GM12875 (cell line): ENCODE data around the gene KRTAP10-2.

Experiments
- H3K4me3 ChIP-seq: one replicate; pipeline ENCODE4 v1.5.1; 2011; ENCODE audit warnings: low read depth, low read length, control low read depth
- TF ChIP-seq, protein P1 (sequence below): IDR thresholded peaks from 2 replicates; pipeline ENCODE4 v1.5.1; 2011; ENCODE audit warnings: low read depth, mild to moderate bottlenecking, control low read depth, inconsistent platforms, low read length, moderate library complexity, borderline replicate concordance; ENCODE audit not compliant: insufficient read depth

The KRTAP10-2 gene

DNA sequence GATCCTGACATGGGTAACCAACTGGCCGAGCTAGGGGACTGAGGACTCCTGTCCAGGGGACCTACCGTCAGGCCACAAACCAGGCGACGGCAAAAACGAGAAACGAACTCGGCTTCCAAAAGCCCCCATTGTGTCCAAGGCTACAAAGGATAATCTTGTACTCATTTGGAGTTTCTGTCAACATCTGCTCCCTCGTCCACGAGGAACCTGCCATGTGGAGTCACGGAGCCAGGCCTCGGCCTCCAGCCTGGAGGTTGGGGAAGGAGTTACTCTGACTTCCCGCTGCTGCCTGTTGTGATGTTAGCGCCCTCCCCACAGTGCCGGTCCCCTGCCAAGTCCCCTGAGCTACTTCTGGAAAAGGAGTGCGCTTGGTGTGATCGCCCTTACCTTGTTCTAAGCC is 18.6 kb downstream of the KRTAP10-2 start:
- TF ChIP-seq, protein P1, sequence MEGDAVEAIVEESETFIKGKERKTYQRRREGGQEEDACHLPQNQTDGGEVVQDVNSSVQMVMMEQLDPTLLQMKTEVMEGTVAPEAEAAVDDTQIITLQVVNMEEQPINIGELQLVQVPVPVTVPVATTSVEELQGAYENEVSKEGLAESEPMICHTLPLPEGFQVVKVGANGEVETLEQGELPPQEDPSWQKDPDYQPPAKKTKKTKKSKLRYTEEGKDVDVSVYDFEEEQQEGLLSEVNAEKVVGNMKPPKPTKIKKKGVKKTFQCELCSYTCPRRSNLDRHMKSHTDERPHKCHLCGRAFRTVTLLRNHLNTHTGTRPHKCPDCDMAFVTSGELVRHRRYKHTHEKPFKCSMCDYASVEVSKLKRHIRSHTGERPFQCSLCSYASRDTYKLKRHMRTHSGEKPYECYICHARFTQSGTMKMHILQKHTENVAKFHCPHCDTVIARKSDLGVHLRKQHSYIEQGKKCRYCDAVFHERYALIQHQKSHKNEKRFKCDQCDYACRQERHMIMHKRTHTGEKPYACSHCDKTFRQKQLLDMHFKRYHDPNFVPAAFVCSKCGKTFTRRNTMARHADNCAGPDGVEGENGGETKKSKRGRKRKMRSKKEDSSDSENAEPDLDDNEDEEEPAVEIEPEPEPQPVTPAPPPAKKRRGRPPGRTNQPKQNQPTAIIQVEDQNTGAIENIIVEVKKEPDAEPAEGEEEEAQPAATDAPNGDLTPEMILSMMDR: no peak
- H3K4me3 ChIP-seq: no peak overlapping the region

DNA sequence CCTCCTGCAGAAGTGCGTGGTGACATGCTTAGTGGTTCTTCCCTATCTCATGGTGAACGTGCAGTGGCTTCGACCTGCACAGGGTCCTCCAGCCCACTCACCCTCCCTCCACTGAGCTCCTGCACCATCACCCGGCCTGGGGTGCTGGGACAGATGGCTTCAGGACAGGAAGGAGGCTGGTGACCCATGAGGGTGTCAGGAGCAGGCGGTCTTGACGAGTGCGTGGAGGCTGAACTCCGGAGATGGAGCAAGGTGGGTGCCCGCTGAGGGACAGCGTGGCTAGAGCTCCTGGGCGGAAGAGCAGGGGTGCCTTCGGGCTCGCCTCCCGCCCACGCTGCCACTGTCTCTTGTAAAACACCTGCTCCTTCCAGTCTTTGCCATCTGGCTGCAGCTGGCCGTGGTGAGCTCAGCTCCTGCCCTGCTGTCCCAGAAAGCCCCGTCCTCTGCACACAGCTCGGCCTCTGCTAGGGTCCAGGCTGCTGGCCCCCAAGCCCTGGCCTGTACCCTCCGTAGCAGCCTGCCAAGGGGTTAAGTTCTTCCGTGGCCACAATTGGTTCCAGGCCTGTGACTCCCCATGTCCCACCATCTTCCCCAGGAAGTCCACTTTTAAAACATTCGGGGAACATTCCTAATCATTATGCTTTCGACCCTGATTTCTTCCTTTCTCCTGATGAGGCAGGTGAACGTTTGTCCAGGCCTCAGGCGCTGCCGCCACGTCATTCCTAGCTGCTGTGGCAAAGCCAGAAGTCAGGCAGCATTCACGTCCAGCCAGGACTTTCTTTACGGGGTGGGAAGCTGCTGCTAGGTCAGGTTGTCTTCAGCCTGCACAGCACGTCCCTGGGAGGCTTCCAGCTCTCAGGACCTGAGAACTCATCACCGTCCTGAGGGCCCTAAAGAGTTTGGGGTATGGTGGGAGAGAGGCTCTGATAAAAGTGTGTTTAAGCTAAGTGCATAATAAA is 19.4 kb downstream of the KRTAP10-2 start:
- TF ChIP-seq, protein P1: no peak
- H3K4me3 ChIP-seq: no peak overlapping the region

DNA sequence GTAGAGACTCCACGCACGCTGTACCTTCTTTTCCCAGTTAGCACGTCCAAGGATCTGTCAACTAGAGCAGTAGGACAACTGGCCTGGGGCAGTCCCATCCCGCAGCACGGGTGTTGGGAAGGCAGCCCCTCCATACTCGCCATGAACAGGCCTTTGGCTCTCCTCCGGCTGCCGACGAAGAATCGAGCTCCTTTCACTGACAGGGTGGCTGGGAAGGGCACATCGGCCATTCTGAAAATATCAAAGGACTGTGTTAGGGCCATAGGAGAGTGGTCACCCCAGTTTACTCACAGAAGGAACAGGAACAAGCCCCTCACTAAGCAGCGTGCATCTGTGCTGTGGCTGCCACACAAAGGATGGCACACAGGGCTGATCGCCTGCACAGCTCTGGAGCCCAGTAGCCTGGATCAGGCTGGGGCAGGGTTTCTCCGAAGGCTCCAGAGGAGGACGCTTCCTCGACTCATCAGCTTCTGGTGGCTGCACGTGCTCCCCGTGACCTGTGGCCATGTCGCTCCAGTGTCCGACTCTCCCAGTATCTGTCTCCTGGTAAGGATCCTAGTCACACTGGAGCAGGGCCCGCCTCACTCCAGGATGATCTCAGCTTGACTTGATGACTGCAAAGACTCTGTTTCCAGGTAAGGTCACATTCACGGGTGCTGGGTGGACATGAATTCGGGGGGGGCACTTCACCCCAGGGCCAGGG is 20.3 kb downstream of the KRTAP10-2 start:
- no peak overlapping the region for H3K4me3 ChIP-seq
- TF ChIP-seq, protein P1: no peak

DNA sequence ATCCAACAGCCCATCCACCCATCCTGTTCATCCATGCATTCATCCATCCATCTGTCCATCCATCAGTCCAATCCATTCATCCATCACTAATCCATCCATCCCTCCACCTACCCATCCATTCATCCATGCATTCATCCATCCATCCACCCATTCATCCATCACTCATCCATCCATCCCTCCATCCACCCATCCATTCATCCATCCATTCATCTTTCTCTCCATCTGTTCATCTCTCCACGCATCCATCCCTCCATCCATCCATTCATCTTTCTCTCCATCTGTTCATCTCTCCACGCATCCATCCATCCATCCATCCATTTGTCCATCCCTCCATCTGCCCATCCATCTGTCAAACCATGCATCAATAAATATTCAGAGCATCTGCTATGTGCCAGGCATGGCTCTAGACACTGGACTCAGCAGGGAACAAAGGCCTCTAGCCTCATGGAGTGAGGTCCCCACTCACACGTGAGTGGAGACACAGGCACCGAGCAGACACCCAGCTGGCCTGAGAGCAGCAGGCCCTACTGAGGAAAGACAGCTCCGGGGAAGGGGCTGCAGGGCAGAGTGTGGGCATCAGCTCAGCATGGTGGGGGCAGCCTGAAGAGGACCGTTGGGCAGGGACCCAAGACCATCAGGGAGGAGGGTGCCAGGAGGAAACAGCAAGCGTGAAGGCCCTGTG is 20.9 kb downstream of the KRTAP10-2 start:
- TF ChIP-seq, protein P1: no peak
- H3K4me3 ChIP-seq: no peak overlapping the region

DNA sequence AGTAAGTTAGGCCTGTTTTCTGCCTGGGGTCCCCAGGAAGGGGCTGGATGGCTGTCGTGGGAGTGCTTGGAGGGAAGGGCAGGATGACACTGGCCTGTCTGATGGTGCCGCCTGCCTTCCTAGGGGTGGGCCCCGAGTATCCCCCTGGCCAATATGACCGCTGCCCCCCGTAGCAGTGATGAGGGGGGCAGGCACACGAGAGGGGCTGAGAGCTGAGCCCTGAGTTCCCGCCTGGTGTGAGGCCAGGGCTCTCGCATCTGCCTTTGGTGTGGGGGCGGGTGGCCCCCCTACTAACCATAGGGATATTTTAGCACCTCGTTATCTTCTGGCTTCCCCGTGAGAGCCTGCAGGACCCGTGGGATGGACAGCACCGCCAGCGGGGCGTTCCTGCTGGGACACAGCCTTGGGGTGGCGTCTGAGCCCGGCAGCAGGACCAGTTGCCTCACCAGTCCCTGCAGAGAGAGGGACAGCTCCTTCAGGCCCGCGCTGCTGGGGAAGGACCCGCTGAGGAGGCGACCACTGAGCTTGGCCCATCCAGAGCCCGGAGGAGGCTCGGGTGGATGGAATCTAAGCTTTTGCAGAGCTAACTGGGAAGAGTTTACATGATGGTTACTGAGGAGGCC is 21.7 kb downstream of the KRTAP10-2 start:
- H3K4me3 ChIP-seq: no peak overlapping the region
- TF ChIP-seq, protein P1: no peak

DNA sequence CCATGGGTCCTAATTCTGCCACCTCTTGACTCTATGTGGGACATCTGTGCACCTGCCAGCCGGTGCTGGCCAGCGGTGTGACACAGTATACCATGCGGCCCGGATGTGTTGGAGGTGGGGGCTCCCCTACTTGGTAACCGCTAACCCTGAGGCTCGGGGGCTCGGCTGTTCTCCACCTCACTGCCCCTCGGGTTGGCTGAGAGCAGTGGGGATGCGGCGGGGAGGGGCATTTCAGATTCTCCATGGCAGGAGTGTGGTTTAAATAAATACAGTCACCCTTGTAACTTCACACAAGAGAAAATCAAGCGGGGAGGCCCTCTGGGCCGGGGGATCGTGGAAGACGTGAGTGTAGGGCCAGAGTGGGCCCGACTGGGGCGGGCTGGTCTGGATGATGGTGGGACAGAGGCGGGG is 22.3 kb downstream of the KRTAP10-2 start:
- TF ChIP-seq, protein P1: no peak
- no peak overlapping the region for H3K4me3 ChIP-seq
